ENCODE measurements around the gene PPP3CA. TPM values are rescaled to one million over a fixed set of nuclear protein-coding genes. Genes with fewer than 3 reads are reported as not detected.

Gene PPP3CA
- total and polyA plus RNA-seq, 4 donors = 13.5 to 72.0 (median 30.7) TPM

- ATAC-seq (ENCODE audit: insufficient read depth, low FRiP score) = no peak
These were observed 242.8 kb downstream of the PPP3CA start for GRCh38 chr4:101104312-101105052.

GRCh38 chr4:101103381-101104142 lies 243.8 kb downstream of the PPP3CA start:
- no peak overlapping the region for H3K9ac ChIP-seq (ENCODE audit: insufficient read depth in 1 of 2, low read length in 2 of 2)

More at GRCh38 chr4:101104312-101105052, 242.8 kb downstream of the PPP3CA start:
- Histone ChIP-seq H3K36me3 (ENCODE audit: control insufficient read depth in 4 of 4, insufficient read depth in 4 of 4, low read length in 4 of 4) (peaks cover 0 to 4% (median under 1%) of the 10 kb centered on the region in 4 donors), H3K4me1 (ENCODE audit: control insufficient read depth in 5 of 5, insufficient read depth in 5 of 5, low read length in 5 of 5) (peaks cover 0 to 18% (median 3%) of the 10 kb centered on the region in 5 donors), H3K9me3 (ENCODE audit: control insufficient read depth in 4 of 4, insufficient read depth in 3 of 4, low read length in 3 of 4) (no peaks in the 10 kb centered on the region), H3K4me3 (no peak overlapping the region), H3K27ac (ENCODE audit: low read depth in 1 of 2, low read length in 1 of 2) (no peak overlapping the region), H3K9ac (ENCODE audit: insufficient read depth in 1 of 2, low read length in 2 of 2) (no peak overlapping the region), H3K27me3 (ENCODE audit: control insufficient read depth in 3 of 3, insufficient read depth in 3 of 3, low read length in 2 of 3) (no peaks in the 10 kb centered on the region)
- DNase-seq = no peak
- WGBS, 2 donors = 77 to 78% methylated on average over 6 of the region's 6 CpGs
- no peak for TF ChIP-seq CTCF (IDR thresholded peaks at IDR 0.05; ENCODE audit: control extremely low read depth, extremely low read depth)

GRCh38 chr4:101102114-101102742 lies 245.1 kb downstream of the PPP3CA start:
- H3K4me3 ChIP-seq = no peak overlapping the region

More at GRCh38 chr4:101103381-101104142, 243.8 kb downstream of the PPP3CA start:
- no peak for TF ChIP-seq CTCF (IDR thresholded peaks at IDR 0.05; ENCODE audit: control extremely low read depth, extremely low read depth)
- peaks cover 0 to 18% (median 3%) of the 10 kb centered on the region in 5 donors for H3K4me1 ChIP-seq (ENCODE audit: control insufficient read depth in 5 of 5, insufficient read depth in 5 of 5, low read length in 5 of 5)
- no peaks in the 10 kb centered on the region for H3K27me3 ChIP-seq (ENCODE audit: control insufficient read depth in 3 of 3, insufficient read depth in 3 of 3, low read length in 2 of 3)
- H3K4me3 ChIP-seq = no peak overlapping the region
- 9 to 16% methylated on average over 4 of the region's 4 CpGs for WGBS, 2 donors
- DNase-seq (peak in 2 of 3 donors; percentile 38 to 46), ATAC-seq (ENCODE audit: insufficient read depth, low FRiP score) (peak; percentile 62)
- H3K27ac ChIP-seq (ENCODE audit: low read depth in 1 of 2, low read length in 1 of 2) = no peak overlapping the region
- H3K36me3 ChIP-seq (ENCODE audit: control insufficient read depth in 4 of 4, insufficient read depth in 4 of 4, low read length in 4 of 4) = peaks cover 0 to 6% (median under 1%) of the 10 kb centered on the region in 4 donors
- H3K9me3 ChIP-seq (ENCODE audit: control insufficient read depth in 4 of 4, insufficient read depth in 3 of 4, low read length in 3 of 4) = no peaks in the 10 kb centered on the region

More at GRCh38 chr4:101102114-101102742, 245.1 kb downstream of the PPP3CA start:
- peak; percentile 52 to 58 (median 56) for DNase-seq
- no peak for ATAC-seq (ENCODE audit: insufficient read depth, low FRiP score)
- H3K9me3 ChIP-seq (ENCODE audit: control insufficient read depth in 4 of 4, insufficient read depth in 3 of 4, low read length in 3 of 4) = no peaks in the 10 kb centered on the region
- H3K36me3 ChIP-seq (ENCODE audit: control insufficient read depth in 4 of 4, insufficient read depth in 4 of 4, low read length in 4 of 4) = peaks cover 0 to 2% (median under 1%) of the 10 kb centered on the region in 4 donors
- peak overlapping the region in 1 of 2 donors; percentile 40 for H3K27ac ChIP-seq (ENCODE audit: low read depth in 1 of 2, low read length in 1 of 2)
- WGBS, 2 donors = 33 to 36% methylated on average over 1 of the region's 1 CpG
- H3K27me3 ChIP-seq (ENCODE audit: control insufficient read depth in 3 of 3, insufficient read depth in 3 of 3, low read length in 2 of 3) = no peaks in the 10 kb centered on the region
- peaks cover 0 to 22% (median 3%) of the 10 kb centered on the region in 5 donors for H3K4me1 ChIP-seq (ENCODE audit: control insufficient read depth in 5 of 5, insufficient read depth in 5 of 5, low read length in 5 of 5)
- no peak for TF ChIP-seq CTCF (IDR thresholded peaks at IDR 0.05; ENCODE audit: control extremely low read depth, extremely low read depth)
- no peak overlapping the region for H3K9ac ChIP-seq (ENCODE audit: insufficient read depth in 1 of 2, low read length in 2 of 2)
